Epithelial cell of prostate (primary cell): ENCODE measurements around the gene CNTN5.
"Not testable (repeated sequence)": the region's sequence is repeated elsewhere in the genome, so short reads cannot be mapped to it uniquely, and the experiment has no call there.

Experiments
- DNase-seq: peaks from one replicate; pipeline ENCODE4 v3.0.0-alpha.2; 2011; ENCODE audit warnings: low read depth, low spot score
- H3K27ac ChIP-seq: fragments of 450-650 bp; 2 replicates; pipeline ENCODE4 v1.5.1; 2017; ENCODE audit warnings: mild to moderate bottlenecking

CNTN5 gene

DNA sequence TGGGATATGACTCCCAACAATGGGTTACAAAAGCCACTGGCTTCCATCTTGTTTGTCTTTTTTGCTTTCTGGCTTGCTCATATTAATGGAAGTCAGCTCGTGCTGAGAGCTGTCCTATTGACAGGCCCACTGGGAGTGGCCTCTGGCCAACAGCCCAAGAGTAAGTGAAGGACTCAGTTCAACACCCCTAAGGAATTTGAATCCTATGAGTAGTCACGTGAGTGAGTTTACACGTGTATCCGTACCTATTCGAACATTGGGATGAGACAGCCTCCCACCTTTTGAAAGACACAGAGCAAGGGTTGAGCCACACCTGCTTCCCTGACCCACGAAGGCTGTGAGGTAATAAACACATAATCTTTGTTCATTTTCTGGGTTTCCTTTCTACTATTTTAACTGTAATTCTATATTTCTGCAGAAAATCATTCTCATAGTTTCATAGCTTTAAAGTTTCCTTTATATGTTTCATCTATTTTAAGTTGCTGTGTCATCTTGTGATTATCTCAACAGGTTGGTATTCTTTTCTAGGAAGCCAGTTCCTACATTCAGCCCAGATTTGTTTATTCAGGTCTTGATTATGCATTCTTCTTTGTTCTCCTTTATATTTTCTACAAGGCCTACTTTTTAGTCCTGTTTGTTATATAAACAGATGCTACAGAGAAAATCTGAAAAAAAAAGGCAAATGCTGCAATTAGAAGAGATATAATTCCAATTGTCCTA lies 802.3 kb downstream of the CNTN5 start:
- H3K27ac ChIP-seq, result no peak overlapping the region
- DNase-seq, result no peak

DNA sequence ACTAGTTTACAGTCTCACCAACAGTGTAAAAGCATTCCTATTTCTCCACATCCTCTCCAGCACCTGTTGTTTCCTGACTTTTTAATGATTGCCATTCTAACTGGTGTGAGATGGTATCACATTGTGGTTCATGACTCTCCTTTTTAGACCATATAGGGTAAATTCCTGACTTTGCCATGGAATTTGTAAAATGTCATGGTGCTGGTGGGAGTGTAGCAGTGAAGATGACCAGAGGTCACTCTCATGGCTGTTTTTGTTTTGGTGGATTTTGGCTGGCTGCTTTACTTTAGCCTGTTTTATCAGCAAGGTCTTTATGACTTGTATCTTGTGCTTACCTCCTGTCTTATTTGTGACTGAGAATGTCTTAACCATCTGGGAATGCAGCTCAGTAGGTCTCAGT lies 816.0 kb downstream of the CNTN5 start:
- not testable (repeated sequence) for H3K27ac ChIP-seq, DNase-seq

- H3K27ac ChIP-seq, result no peak overlapping the region
- DNase-seq, result no peak
These were observed 821.1 kb downstream of the CNTN5 start for GRCh38 chr11:99841885-99842284.

DNA sequence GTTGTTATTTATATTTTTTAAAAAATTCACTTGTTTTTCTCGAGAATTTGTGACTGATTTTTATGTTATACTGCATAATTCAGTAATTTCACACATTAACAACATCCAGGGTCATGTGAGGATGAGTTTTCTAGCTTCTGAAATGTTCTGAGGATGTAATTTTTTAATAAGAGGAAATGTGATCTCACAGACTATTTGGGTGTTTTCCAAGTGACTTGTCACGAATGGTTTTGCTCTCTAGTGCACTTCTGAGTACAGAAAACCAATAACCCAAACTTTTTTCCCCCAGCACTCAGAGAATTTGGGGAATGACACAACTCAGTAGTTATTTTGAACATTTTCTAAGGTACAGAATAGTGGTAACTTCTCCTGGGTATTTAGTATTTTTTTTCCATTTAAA lies 845.2 kb downstream of the CNTN5 start:
- no peak overlapping the region for H3K27ac ChIP-seq
- DNase-seq, result no peak

- DNase-seq, result no peak
- no peak overlapping the region for H3K27ac ChIP-seq
These were observed 860.9 kb downstream of the CNTN5 start for GRCh38 chr11:99881610-99882009.

DNA sequence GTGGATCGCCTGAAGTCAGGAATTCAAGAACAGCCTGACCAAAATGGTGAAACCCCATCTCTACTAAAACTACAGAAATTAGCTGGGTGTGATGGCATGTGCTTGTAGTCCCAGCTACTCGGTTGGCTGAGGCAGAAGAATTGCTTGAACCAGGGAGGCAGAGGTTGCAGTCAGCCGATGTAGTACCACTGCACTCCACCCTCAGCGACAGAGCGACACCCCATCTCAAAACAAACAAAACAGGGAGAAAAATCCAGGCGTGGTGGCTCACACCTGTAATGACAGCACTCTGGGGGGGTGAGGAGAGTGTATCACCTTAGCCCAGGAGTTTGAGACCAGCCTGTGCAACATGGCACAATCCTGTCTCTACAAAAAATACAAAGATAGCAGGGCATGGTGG lies 864.0 kb downstream of the CNTN5 start:
- DNase-seq, result no peak
- no peak overlapping the region for H3K27ac ChIP-seq

- no peak overlapping the region for H3K27ac ChIP-seq
- no peak for DNase-seq
These were observed 866.7 kb downstream of the CNTN5 start for GRCh38 chr11:99887481-99887880.

DNA sequence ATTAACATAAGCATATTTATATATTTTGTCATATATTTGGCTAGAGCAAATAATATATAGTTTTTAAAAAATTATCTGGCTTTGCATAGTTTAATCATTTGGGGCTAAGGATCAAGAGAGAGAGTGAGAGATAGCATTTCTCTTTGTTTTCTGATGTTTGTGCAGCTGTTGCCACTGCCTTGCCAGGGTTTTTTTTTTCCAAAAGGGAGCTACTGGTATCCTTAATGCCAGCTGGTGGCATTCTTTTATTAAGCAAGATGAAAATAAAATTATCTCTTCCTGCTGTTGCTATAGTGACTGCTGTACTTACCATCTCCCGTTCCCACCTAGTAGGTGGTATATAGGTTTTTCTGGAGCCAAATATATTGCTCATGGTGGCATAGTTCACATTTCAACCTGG lies 873.1 kb downstream of the CNTN5 start:
- no peak overlapping the region for H3K27ac ChIP-seq
- DNase-seq, result no peak

- no peak overlapping the region for H3K27ac ChIP-seq
- no peak for DNase-seq
These were observed 880.4 kb downstream of the CNTN5 start for GRCh38 chr11:99901175-99901574.

GRCh38 chr11:99911116-99911515 lies 890.4 kb downstream of the CNTN5 start:
- no peak overlapping the region for H3K27ac ChIP-seq
- DNase-seq, result no peak

- no peak overlapping the region for H3K27ac ChIP-seq
- no peak for DNase-seq
These were observed 895.3 kb downstream of the CNTN5 start for GRCh38 chr11:99916078-99916477.

GRCh38 chr11:99918761-99919160 lies 898.0 kb downstream of the CNTN5 start:
- H3K27ac ChIP-seq, result no peak overlapping the region
- DNase-seq, result no peak

GRCh38 chr11:99920956-99921355 lies 900.2 kb downstream of the CNTN5 start:
- H3K27ac ChIP-seq, result no peak overlapping the region
- no peak for DNase-seq

GRCh38 chr11:99925968-99926367 lies 905.2 kb downstream of the CNTN5 start:
- no peak for DNase-seq
- no peak overlapping the region for H3K27ac ChIP-seq

- H3K27ac ChIP-seq, result no peak overlapping the region
- no peak for DNase-seq
These were observed 911.9 kb downstream of the CNTN5 start for GRCh38 chr11:99932684-99933083.

GRCh38 chr11:99934008-99934407 lies 913.3 kb downstream of the CNTN5 start:
- DNase-seq, result no peak
- H3K27ac ChIP-seq, result no peak overlapping the region

GRCh38 chr11:99937330-99937729 lies 916.6 kb downstream of the CNTN5 start:
- H3K27ac ChIP-seq, result no peak overlapping the region
- DNase-seq, result no peak

GRCh38 chr11:99952816-99953215 lies 932.1 kb downstream of the CNTN5 start:
- H3K27ac ChIP-seq, result no peak overlapping the region
- DNase-seq, result peak; percentile 20

DNA sequence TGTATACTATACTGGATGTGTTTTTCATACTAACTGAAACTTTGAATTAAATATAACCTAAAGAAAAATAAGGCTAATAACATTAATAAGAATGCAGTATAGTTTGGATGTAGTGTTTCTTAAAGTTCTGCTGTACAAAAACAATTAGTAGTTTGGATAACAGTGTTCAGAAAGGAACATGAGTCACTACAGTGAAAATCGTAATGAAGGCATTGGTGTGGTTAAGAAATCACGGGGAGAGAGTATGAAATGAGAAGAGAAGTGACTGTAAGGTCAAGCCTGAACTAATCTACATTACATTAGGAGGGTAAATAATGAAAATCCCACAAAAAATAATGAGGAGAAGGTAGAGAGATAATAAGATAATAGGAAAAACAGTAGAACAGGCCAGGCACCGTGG lies 939.8 kb downstream of the CNTN5 start:
- no peak for DNase-seq
- no peak overlapping the region for H3K27ac ChIP-seq

DNA sequence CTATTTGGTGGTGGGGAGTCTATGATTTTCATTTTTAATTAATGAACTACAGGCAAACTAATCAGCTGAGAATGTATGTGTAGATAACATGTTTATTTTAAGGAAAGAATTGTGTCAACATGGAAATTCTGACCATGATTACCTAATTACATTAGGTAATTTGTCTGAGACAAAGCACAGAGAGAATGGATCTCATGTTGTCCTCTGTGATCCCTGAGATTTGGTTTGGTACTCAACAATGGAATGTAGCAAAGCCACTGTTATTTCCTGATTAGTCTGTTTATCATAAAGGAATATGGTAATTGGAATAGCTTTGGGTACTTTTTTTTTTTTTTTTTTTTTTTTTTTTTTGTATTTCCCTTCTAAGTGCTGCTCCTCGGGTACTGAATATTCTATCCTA lies 947.6 kb downstream of the CNTN5 start:
- no peak overlapping the region for H3K27ac ChIP-seq
- DNase-seq, result no peak

DNA sequence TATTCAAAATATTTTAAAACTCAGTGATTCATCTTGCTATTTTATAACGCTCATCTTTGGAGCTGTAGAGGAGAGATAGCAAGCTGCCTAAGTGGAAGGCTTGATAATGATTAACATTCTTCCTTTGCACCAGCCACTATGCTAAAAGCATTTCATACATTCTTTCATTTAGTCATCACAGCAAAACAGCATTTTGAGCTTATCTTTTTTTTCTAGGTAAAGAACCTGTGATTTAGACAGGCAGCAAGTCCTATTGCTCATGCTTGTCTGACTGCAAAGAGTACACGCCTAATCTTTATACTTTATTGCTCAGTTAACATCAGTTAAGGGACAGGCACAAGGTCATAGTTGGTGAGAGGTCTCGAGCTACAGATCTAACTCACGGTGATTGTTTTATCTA lies 953.2 kb downstream of the CNTN5 start:
- DNase-seq, result no peak
- no peak overlapping the region for H3K27ac ChIP-seq

DNA sequence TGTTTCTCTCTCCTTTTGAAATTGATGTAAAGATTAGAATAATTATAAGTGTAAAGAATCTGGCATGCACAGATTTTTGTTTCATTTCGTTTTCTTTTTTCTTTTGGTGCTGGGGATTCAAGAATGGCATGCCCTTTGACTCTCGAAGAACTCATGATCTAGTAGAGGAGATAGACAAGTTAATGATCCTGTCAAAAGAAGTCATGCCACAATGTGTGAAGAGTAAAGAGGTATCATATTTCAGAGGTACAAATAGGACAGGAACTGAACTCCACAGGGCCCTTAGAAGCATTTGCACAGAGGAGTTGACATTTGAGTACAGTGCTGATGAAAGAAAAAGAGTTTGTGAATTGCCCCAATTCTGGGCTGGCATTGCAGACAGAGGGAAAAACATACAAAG lies 958.3 kb downstream of the CNTN5 start:
- no peak for DNase-seq
- H3K27ac ChIP-seq, result no peak overlapping the region
